GM10266 (cell line): Measurements from ENCODE around the gene KLHL3.
"Not testable (repeated sequence)": the region's sequence is repeated elsewhere in the genome, so short reads cannot be mapped to it uniquely, and the experiment has no call there.

ENCODE experiments used
- DNase-seq: peaks from one replicate; pipeline ENCODE4 v3.0.0; 2012; ENCODE audit errors: extremely low spot score
- TF ChIP-seq, protein P1 (sequence below): IDR thresholded peaks from 2 replicates; pipeline ENCODE4 v1.5.1; 2012; ENCODE audit warnings: mild to moderate bottlenecking, low read depth; ENCODE audit not compliant: control insufficient read depth, insufficient read depth; ENCODE audit errors: missing control alignments

KLHL3 gene

DNA sequence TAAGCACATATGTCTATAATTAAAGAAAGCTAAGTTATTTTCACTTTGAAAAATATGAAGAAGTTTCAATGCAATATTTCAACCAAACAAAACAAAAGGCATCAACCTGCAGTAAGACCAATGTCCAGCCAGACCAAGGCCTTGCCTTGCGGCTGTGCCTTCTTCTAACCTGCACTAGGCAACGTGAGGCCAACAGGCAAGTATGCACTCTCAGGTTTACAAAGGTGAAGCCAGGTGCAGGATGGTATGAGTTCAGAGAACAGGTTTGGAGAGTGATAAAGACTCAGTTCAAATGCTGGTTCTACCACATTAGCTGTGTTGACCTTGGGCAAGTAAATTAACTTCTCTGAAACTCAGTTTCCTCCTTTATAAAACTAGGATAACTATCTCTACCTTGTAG, 79.3 kb downstream of the KLHL3 start:
- TF ChIP-seq, protein P1, sequence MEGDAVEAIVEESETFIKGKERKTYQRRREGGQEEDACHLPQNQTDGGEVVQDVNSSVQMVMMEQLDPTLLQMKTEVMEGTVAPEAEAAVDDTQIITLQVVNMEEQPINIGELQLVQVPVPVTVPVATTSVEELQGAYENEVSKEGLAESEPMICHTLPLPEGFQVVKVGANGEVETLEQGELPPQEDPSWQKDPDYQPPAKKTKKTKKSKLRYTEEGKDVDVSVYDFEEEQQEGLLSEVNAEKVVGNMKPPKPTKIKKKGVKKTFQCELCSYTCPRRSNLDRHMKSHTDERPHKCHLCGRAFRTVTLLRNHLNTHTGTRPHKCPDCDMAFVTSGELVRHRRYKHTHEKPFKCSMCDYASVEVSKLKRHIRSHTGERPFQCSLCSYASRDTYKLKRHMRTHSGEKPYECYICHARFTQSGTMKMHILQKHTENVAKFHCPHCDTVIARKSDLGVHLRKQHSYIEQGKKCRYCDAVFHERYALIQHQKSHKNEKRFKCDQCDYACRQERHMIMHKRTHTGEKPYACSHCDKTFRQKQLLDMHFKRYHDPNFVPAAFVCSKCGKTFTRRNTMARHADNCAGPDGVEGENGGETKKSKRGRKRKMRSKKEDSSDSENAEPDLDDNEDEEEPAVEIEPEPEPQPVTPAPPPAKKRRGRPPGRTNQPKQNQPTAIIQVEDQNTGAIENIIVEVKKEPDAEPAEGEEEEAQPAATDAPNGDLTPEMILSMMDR = no peak
- no peak for DNase-seq

DNA sequence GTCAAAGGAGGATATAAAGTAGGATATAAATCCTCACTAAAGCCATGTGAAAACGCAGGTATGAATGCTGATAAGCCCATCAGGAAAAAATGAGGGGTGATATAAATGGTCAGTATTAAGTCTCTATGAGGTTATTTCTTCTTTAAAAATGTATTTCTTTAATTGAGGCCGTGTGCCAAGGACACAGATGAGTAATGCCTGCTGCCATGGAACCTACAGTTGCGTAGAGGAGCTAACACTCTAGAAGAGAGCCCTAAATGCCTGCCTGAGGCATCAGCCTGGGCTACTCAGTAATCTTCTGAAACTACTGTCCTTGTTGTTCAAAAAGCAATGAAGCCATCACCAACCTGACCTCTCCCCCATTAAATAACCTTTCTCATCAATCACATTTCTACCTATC, 84.9 kb downstream of the KLHL3 start:
- TF ChIP-seq, protein P1 = no peak
- DNase-seq = no peak

DNA sequence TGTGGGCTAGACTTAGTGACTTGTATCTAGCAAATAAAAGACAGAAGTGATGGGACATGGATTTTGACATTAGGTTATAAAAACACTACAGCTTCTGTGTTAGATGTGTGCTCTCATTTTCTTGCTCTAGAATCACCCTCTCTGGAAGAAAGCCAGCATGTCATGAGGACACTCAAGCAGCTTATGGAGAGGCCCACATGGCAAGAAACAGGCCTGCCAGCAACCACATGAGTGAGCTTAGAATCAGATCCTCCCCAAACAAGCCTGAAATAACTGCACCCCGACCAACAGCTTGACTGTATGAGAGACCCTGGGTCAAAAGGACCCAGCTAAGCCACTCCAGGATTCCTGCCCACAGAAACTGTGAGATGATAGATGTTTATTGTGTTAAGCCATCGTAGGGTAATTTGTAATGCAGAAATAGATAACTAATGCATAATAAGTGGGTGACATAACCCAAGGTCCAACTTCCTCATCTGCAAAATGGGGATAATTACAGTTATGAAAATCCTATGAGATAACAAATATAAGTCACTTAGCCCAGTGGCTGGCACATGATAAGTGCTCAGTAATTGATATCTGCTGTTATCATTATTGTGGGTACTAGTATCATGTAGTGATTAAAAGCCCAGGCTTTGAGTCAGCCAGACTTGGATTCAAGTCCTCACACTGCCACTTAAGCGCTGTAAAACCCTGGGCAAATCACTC, 86.5 kb downstream of the KLHL3 start:
- TF ChIP-seq, protein P1 = no peak
- DNase-seq = no peak

DNA sequence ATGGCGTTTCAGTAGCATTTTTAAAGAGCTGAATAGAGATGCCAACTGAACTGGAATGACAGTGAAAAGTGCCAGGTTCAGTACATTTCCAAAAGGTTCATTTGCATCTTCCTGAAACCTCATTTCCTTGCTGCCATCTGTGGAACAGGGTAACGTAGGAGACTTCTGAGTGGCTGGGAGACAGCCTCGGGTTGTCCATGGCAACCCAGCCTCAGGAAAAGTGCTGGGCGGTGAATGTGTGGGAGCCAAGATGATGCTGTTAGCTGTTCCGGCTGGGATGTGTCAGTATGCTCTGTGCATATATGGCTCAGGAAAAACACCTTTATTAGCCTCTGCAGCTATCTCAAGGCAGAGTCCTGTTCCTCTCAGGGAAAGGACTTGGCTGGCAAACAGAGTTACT, 87.5 kb downstream of the KLHL3 start:
- no peak for DNase-seq
- TF ChIP-seq, protein P1 = no peak

DNA sequence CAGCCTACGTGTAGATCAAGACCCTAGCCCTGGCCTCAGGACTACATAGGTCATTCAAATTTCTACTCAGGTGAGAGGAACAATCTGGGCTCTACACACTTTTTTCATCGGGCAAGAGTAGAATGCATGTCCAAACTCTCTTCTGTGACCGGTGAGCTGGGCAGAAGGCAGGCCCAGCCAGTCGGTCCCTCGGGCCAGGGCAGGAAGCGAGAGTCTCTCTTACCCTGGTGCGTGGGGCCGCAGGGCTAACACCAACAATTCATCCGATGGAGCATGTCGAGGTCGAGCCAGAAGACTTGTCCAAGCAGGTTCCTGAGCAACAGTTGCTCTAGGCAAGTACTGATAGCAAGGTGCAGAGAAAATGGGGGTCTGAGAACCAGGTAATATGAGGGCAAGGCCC, 88.5 kb downstream of the KLHL3 start:
- DNase-seq = no peak
- TF ChIP-seq, protein P1 = no peak

DNA sequence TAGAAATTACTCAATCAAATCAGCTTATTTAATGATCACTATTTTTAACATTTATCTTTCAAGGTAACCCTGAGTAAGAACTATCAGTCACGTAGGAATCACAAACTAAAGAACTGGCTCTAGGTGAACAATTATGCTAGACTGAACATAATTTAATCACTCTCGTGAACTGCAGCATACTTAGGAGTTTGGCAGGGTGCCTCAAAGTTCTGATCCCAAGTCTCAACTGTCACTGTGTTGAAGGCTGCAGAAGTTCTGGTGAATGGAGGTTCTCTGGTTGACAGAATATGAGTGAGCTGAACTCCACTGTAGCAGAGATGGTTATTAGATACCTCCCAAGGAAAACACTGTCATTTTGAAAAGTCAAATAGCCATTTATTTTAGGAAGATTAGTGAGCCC, 89.1 kb downstream of the KLHL3 start:
- TF ChIP-seq, protein P1 = no peak

DNA sequence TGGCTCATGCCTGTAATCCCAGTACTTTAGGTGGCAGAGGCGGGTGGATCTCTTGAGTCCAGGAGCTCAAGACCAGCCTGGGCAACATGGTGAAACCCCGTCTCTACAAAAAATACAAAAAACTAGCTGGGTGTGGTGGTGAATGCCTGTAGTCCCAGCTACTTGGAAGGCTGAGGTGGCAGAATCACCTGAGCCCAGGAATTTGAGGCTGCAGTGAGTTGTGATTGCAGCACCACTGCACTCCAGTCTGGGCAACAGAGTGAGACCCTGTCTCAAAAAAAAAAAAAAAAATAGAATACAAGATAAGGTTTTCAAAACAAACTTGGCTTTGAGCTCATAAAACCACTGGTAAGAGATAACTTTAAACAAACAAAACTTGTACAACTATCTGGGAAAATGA, 92.8 kb downstream of the KLHL3 start:
- DNase-seq = not testable (repeated sequence)

More for the DNA sequence above, 89.1 kb downstream of the KLHL3 start:
- no peak for DNase-seq

DNA sequence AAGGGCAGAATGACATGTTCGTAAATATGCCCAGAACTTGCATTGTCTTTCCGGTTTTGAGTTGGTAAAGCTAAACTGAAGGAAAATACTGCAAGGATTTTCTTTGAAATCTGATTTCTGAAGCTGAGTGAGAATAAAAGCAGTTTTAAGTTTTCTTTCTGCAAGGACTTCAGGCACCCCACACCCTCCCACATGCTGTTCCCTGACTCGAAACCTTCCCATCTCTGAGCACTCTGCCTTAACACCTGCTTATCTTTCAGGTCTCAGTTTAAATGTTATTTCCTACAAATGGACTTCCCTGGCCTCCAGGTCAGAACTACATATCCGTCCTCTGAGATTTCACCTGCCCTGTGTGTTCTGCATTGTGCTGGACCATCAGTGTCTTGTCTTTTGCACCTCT, 93.8 kb downstream of the KLHL3 start:
- DNase-seq = no peak
- TF ChIP-seq, protein P1 = no peak
